NT2/D1 (cell line): ENCODE results near the gene PITPNM3.

Source experiments
- YY1 ChIP-seq: IDR thresholded peaks from 2 replicates; pipeline ENCODE4 v1.6.1; 2011; ENCODE audit not compliant: insufficient read length, insufficient read depth
- ZNF274 ChIP-seq: IDR thresholded peaks from 2 replicates; pipeline ENCODE4 v1.6.1; 2011; ENCODE audit warnings: mild to moderate bottlenecking, low read depth, low read length

GRCh38 chr17:6536566-6537065 is 19.7 kb downstream of the PITPNM3 start:
- TF ChIP-seq YY1 (no peak), ZNF274 (no peak)
